Esophagus (tissue), 2 donors: ENCODE data around the gene GLI2. TPM values are rescaled to one million over a fixed set of nuclear protein-coding genes. Genes with fewer than 3 reads are reported as not detected.

Experiments
- H3K27ac ChIP-seq, 2 donors: one replicate each; pipeline ENCODE4 v1.5.1; 2013; ENCODE audit warnings: low read depth in 2 of 2, mild to moderate bottlenecking in 2 of 2, inconsistent platforms in 1 of 2, low read length in 1 of 2, moderate library complexity in 1 of 2
- H3K27me3 ChIP-seq, 2 donors: one replicate each; pipeline ENCODE4 v1.6.1; 2013; ENCODE audit warnings: low read length in 2 of 2, control low read depth in 1 of 2, mild to moderate bottlenecking in 1 of 2; ENCODE audit not compliant: insufficient read depth in 2 of 2, control insufficient read depth in 1 of 2
- H3K36me3 ChIP-seq, 2 donors: one replicate each; pipeline ENCODE4 v1.6.1; 2013; ENCODE audit warnings: low read length in 1 of 2; ENCODE audit not compliant: control insufficient read depth in 2 of 2, insufficient read depth in 2 of 2
- H3K4me1 ChIP-seq, 2 donors: one replicate each; pipeline ENCODE4 v1.6.1; 2013; ENCODE audit warnings: low read length in 1 of 2; ENCODE audit not compliant: control insufficient read depth in 2 of 2, insufficient read depth in 2 of 2
- H3K4me3 ChIP-seq, 2 donors: one replicate each; pipeline ENCODE4 v1.5.1; 2013; ENCODE audit warnings: low read length in 2 of 2, mild to moderate bottlenecking in 2 of 2, low read depth in 1 of 2, moderate library complexity in 1 of 2
- H3K9me3 ChIP-seq, 2 donors: one replicate each; pipeline ENCODE4 v1.6.1; 2013; ENCODE audit warnings: mild to moderate bottlenecking in 2 of 2, low read depth in 1 of 2, low read length in 1 of 2, moderate library complexity in 1 of 2; ENCODE audit not compliant: control insufficient read depth in 2 of 2, insufficient read depth in 1 of 2
- WGBS, 2 donors: extraction: QIAGEN DNeasy Blood & Tissue Kit; methylation state at CpG; one replicate each; pipeline ENCODE4 v1.1.7; 2013; 5-methylcytosine and 5-hydroxymethylcytosine counted together
- polyA plus RNA-seq, 2 donors: library from polyadenylated mRNA; stranded (reverse); fragments of 200-250 nt; gene quantifications; one replicate each; pipeline ENCODE4 v1.2.3, GENCODE V29; 2013
- donor health status: healthy with polysubstance abuse.
- donor health status: Bipolar disorder and iron deficiency.

GLI2 gene
- under 1 TPM; 0.31 to 0.35 TPM for polyA plus RNA-seq

- WGBS, 2 donors: 1% methylated on average over 44 to 59 of the region's 59 CpGs
- Histone ChIP-seq H3K36me3 (no peaks in the 10 kb centered on the region), H3K9me3 (no peaks in the 10 kb centered on the region), H3K27me3 (no peaks in the 10 kb centered on the region), H3K4me3 (peak within 1 kb of the TSS; percentile 40 to 47), H3K4me1 (peaks cover 2 to 7% of the 10 kb centered on the region in 2 donors), H3K27ac (peak within 1 kb of the TSS; percentile 34 to 46)
These were observed at the start of gene GLI2 for GRCh38 chr2:120735746-120736170. Gene GLI2 (plus strand): TSS chr2:120735868. CDS start chr2:120797321, 61,453 bp downstream.

GRCh38 chr2:120685974-120686297 lies 49.7 kb upstream of the GLI2 start:
- WGBS, 2 donors: 84 to 85% methylated on average over 12 of the region's 12 CpGs

GRCh38 chr2:120686511-120687168 lies 49.0 kb upstream of the GLI2 start:
- WGBS, 2 donors: 88% methylated on average over 16 of the region's 16 CpGs
- Histone ChIP-seq H3K36me3 (no peaks in the 10 kb centered on the region), H3K4me3 (no peak overlapping the region), H3K4me1 (no peaks in the 10 kb centered on the region), H3K27me3 (no peaks in the 10 kb centered on the region), H3K27ac (no peak overlapping the region), H3K9me3 (no peaks in the 10 kb centered on the region)

More at GRCh38 chr2:120685974-120686297, 49.7 kb upstream of the GLI2 start:
- H3K9me3 ChIP-seq: no peaks in the 10 kb centered on the region
- H3K27me3 ChIP-seq: no peaks in the 10 kb centered on the region
- H3K4me3 ChIP-seq: no peak overlapping the region
- no peak overlapping the region for H3K27ac ChIP-seq
- H3K36me3 ChIP-seq: no peaks in the 10 kb centered on the region
- H3K4me1 ChIP-seq: no peaks in the 10 kb centered on the region

- Histone ChIP-seq H3K27ac (no peak overlapping the region), H3K27me3 (no peaks in the 10 kb centered on the region), H3K36me3 (no peaks in the 10 kb centered on the region), H3K9me3 (no peaks in the 10 kb centered on the region), H3K4me1 (no peaks in the 10 kb centered on the region), H3K4me3 (no peak overlapping the region)
- 72 to 73% methylated on average over 2 of the region's 2 CpGs for WGBS, 2 donors
These were observed 48.5 kb upstream of the GLI2 start for GRCh38 chr2:120687210-120687609.

GRCh38 chr2:120690521-120690920 lies 45.1 kb upstream of the GLI2 start:
- Histone ChIP-seq H3K4me3 (no peak overlapping the region), H3K27me3 (peaks cover 0 to 2% of the 10 kb centered on the region in 2 donors), H3K9me3 (no peaks in the 10 kb centered on the region), H3K4me1 (no peaks in the 10 kb centered on the region), H3K27ac (no peak overlapping the region), H3K36me3 (no peaks in the 10 kb centered on the region)
- 61 to 69% methylated on average over 11 of the region's 11 CpGs for WGBS, 2 donors

- Histone ChIP-seq H3K9me3 (no peaks in the 10 kb centered on the region), H3K27me3 (peaks cover 0 to 2% of the 10 kb centered on the region in 2 donors), H3K27ac (no peak overlapping the region), H3K4me3 (no peak overlapping the region), H3K36me3 (no peaks in the 10 kb centered on the region), H3K4me1 (no peaks in the 10 kb centered on the region)
- WGBS, 2 donors: 77 to 84% methylated on average over 4 of the region's 4 CpGs
These were observed 44.3 kb upstream of the GLI2 start for GRCh38 chr2:120691410-120691809.

- no peak overlapping the region for H3K27ac ChIP-seq
- H3K27me3 ChIP-seq: peaks cover 0 to 2% of the 10 kb centered on the region in 2 donors
- H3K36me3 ChIP-seq: no peaks in the 10 kb centered on the region
- no peak overlapping the region for H3K4me3 ChIP-seq
- no peaks in the 10 kb centered on the region for H3K4me1 ChIP-seq
- no peaks in the 10 kb centered on the region for H3K9me3 ChIP-seq
- WGBS, 2 donors: 79 to 87% methylated on average over 6 of the region's 6 CpGs
These were observed 43.0 kb upstream of the GLI2 start for GRCh38 chr2:120692691-120693090.

GRCh38 chr2:120693121-120693520 lies 42.5 kb upstream of the GLI2 start:
- no peaks in the 10 kb centered on the region for H3K4me1 ChIP-seq
- WGBS, 2 donors: 66 to 75% methylated on average over 2 of the region's 2 CpGs
- no peak overlapping the region for H3K4me3 ChIP-seq
- H3K36me3 ChIP-seq: no peaks in the 10 kb centered on the region
- H3K27me3 ChIP-seq: peaks cover 0 to 2% of the 10 kb centered on the region in 2 donors
- H3K27ac ChIP-seq: no peak overlapping the region
- H3K9me3 ChIP-seq: no peaks in the 10 kb centered on the region

- H3K36me3 ChIP-seq: no peaks in the 10 kb centered on the region
- H3K4me1 ChIP-seq: no peaks in the 10 kb centered on the region
- H3K27ac ChIP-seq: no peak overlapping the region
- H3K4me3 ChIP-seq: no peak overlapping the region
- WGBS, 2 donors: 76 to 84% methylated on average over 4 of the region's 4 CpGs
- H3K9me3 ChIP-seq: no peaks in the 10 kb centered on the region
- peaks cover 0 to 2% of the 10 kb centered on the region in 2 donors for H3K27me3 ChIP-seq
These were observed 41.6 kb upstream of the GLI2 start for GRCh38 chr2:120694034-120694433.

- no peak overlapping the region for H3K4me3 ChIP-seq
- peaks cover 0 to 2% of the 10 kb centered on the region in 2 donors for H3K27me3 ChIP-seq
- WGBS, 2 donors: 82 to 92% methylated on average over 2 of the region's 2 CpGs
- H3K27ac ChIP-seq: no peak overlapping the region
- H3K36me3 ChIP-seq: no peaks in the 10 kb centered on the region
- no peaks in the 10 kb centered on the region for H3K9me3 ChIP-seq
- no peaks in the 10 kb centered on the region for H3K4me1 ChIP-seq
These were observed 38.2 kb upstream of the GLI2 start for GRCh38 chr2:120697471-120697870.
